SK-N-SH treated with all-trans-retinoic acid at 6 μM for 48 hours (cell line): Measurements from ENCODE around the gene ZNF462.

Experiments
- ARNTL ChIP-seq: fragments of 450-650 bp; formaldehyde crosslinking; IDR thresholded peaks from 2 replicates; pipeline ENCODE4 v1.5.0; 2020; ENCODE audit warnings: low read depth, mild to moderate bottlenecking, moderate library complexity, borderline replicate concordance
- GLIS3 ChIP-seq: fragments of 250-450 bp; sonication (Bioruptor Pico); IDR thresholded peaks from 2 replicates; pipeline ENCODE4 v1.5.0; 2020; ENCODE audit warnings: mild to moderate bottlenecking, moderate library complexity
- ISL1 ChIP-seq: fragments of 250-450 bp; sonication (Bioruptor Pico); IDR thresholded peaks from 2 replicates; pipeline ENCODE4 v2.1.2; 2022; ENCODE audit warnings: mild to moderate bottlenecking, moderate library complexity
- RARB ChIP-seq: fragments of 250-450 bp; sonication (Bioruptor Pico); IDR thresholded peaks from 2 replicates; pipeline ENCODE4 v1.8.0; 2021; ENCODE audit warnings: mild to moderate bottlenecking, moderate library complexity
- ZC3H10 ChIP-seq: fragments of 250-450 bp; sonication (Bioruptor Pico); IDR thresholded peaks from 2 replicates; pipeline ENCODE4 v1.5.1; 2021; ENCODE audit warnings: mild to moderate bottlenecking, moderate library complexity
- ZFP3 ChIP-seq: fragments of 250-450 bp; sonication (Bioruptor Pico); IDR thresholded peaks from 2 replicates; pipeline ENCODE4 v1.5.0; 2020; ENCODE audit warnings: mild to moderate bottlenecking, moderate library complexity
- ZNF70 ChIP-seq: fragments of 450-650 bp; formaldehyde crosslinking; IDR thresholded peaks from 2 replicates; pipeline ENCODE4 v1.5.0; 2020; ENCODE audit warnings: mild to moderate bottlenecking, moderate library complexity
- ZNF8 ChIP-seq: fragments of 450-650 bp; formaldehyde crosslinking; IDR thresholded peaks from 2 replicates; pipeline ENCODE4 v1.5.0; 2020; ENCODE audit warnings: mild to moderate bottlenecking, moderate library complexity
- TF ChIP-seq, protein P1 (sequence below): fragments of 250-450 bp; sonication (Bioruptor Pico); IDR thresholded peaks from 2 replicates; pipeline ENCODE4 v1.8.0; 2020; ENCODE audit warnings: mild to moderate bottlenecking, moderate library complexity, borderline replicate concordance
- TF ChIP-seq, protein P2 (sequence below): fragments of 250-450 bp; sonication (Bioruptor Pico); IDR thresholded peaks from 2 replicates; pipeline ENCODE4 v1.5.0; 2020; ENCODE audit warnings: mild to moderate bottlenecking, moderate library complexity
- TF ChIP-seq, protein P3 (sequence below): fragments of 250-450 bp; sonication (Bioruptor Pico); IDR thresholded peaks from 2 replicates; pipeline ENCODE4 v1.5.1; 2020; ENCODE audit warnings: low read depth, mild to moderate bottlenecking, moderate library complexity

DNA sequence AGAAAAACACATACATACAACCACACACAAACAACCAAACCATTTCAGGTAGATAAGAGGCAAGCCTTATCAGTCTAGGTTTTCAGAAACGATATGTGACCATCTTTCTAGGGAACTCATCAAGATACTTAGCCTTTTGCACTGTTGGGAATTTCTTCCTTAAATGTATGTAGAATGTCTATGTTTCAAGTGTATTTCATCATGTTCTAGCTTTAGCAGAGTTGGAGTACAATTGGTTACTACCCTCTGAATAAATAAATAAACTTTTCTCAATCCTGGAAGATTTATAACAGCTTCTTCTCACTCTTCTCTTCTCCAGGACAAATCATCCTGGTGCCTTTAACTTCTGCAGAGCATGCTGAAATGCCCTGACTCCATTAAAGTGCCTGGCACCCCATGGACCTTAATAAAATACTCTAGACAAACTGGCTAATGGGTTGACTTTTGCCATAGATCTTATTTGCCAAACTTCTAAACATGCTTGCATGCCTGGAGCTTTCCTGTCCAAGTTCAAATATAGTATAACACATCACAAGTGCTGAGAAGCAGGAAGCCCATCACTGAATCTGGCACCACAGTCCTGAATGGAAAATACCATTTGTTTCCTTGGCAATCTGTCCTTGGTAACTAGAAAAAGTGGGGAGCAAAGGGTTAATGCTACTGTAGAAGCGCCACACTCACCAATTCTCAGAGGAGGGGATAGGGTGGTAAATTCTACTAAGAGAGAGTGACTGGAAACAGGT, 33.1 kb upstream of the ZNF462 start:
- TF ChIP-seq, protein P1, sequence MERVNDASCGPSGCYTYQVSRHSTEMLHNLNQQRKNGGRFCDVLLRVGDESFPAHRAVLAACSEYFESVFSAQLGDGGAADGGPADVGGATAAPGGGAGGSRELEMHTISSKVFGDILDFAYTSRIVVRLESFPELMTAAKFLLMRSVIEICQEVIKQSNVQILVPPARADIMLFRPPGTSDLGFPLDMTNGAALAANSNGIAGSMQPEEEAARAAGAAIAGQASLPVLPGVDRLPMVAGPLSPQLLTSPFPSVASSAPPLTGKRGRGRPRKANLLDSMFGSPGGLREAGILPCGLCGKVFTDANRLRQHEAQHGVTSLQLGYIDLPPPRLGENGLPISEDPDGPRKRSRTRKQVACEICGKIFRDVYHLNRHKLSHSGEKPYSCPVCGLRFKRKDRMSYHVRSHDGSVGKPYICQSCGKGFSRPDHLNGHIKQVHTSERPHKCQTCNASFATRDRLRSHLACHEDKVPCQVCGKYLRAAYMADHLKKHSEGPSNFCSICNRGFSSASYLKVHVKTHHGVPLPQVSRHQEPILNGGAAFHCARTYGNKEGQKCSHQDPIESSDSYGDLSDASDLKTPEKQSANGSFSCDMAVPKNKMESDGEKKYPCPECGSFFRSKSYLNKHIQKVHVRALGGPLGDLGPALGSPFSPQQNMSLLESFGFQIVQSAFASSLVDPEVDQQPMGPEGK: no peak
- TF ChIP-seq, protein P2, sequence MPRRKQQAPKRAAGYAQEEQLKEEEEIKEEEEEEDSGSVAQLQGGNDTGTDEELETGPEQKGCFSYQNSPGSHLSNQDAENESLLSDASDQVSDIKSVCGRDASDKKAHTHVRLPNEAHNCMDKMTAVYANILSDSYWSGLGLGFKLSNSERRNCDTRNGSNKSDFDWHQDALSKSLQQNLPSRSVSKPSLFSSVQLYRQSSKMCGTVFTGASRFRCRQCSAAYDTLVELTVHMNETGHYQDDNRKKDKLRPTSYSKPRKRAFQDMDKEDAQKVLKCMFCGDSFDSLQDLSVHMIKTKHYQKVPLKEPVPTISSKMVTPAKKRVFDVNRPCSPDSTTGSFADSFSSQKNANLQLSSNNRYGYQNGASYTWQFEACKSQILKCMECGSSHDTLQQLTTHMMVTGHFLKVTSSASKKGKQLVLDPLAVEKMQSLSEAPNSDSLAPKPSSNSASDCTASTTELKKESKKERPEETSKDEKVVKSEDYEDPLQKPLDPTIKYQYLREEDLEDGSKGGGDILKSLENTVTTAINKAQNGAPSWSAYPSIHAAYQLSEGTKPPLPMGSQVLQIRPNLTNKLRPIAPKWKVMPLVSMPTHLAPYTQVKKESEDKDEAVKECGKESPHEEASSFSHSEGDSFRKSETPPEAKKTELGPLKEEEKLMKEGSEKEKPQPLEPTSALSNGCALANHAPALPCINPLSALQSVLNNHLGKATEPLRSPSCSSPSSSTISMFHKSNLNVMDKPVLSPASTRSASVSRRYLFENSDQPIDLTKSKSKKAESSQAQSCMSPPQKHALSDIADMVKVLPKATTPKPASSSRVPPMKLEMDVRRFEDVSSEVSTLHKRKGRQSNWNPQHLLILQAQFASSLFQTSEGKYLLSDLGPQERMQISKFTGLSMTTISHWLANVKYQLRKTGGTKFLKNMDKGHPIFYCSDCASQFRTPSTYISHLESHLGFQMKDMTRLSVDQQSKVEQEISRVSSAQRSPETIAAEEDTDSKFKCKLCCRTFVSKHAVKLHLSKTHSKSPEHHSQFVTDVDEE (CRISPR knock-in tag): no peak
- no peak for TF ChIP-seq ZC3H10 (CRISPR knock-in tag)
- no peak for TF ChIP-seq ZNF8 (CRISPR knock-in tag)
- TF ChIP-seq, protein P3, sequence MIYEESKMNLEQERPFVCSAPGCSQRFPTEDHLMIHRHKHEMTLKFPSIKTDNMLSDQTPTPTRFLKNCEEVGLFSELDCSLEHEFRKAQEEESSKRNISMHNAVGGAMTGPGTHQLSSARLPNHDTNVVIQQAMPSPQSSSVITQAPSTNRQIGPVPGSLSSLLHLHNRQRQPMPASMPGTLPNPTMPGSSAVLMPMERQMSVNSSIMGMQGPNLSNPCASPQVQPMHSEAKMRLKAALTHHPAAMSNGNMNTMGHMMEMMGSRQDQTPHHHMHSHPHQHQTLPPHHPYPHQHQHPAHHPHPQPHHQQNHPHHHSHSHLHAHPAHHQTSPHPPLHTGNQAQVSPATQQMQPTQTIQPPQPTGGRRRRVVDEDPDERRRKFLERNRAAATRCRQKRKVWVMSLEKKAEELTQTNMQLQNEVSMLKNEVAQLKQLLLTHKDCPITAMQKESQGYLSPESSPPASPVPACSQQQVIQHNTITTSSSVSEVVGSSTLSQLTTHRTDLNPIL (CRISPR knock-in tag): no peak
- TF ChIP-seq ARNTL: no peak
- no peak for TF ChIP-seq RARB (CRISPR knock-in tag)
- no peak for TF ChIP-seq ZFP3 (CRISPR knock-in tag)
- no peak for TF ChIP-seq ZNF70 (CRISPR knock-in tag)
- TF ChIP-seq ISL1 (CRISPR knock-in tag): no peak
- TF ChIP-seq GLIS3 (CRISPR knock-in tag): no peak
